ENCODE data around the gene PHACTR4. TPM values are rescaled to one million over a fixed set of nuclear protein-coding genes. Genes with fewer than 3 reads are reported as not detected.

Gene PHACTR4
- total RNA-seq, 2 donors from 2014 or later, result 38.9 to 45.0 TPM

DNA sequence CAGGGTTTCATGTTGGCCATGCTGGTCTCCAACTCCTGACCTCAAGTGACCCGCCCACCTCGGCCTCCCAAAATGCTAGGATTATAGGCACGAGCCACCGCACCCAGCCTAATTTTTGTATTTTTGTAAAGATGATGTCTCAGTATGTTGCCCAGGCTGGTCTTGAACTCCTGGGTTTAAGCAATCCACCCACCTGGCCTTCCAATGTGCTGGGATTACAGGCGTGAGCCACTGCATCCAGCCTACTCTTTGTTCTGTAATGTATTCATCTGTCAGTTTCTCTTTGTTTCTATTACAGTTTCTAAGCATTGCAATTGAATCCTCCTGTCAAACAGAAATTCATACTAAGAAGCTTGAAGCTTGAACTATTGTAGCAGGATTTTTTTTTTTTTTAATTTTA lies 81.5 kb downstream of the PHACTR4 start:
- H3K4me1 ChIP-seq (replicated peaks), result no peaks in the 10 kb centered on the region
- intact Hi-C loops (cut with DNase I), result no loop called here
- H3K36me3 ChIP-seq, result no peaks in the 10 kb centered on the region
- WGBS, result 98% methylated on average over 5 of the region's 5 CpGs
- no peak overlapping the region for H3K4me3 ChIP-seq
- no peaks in the 10 kb centered on the region for H3K27me3 ChIP-seq (replicated peaks; ENCODE audit: insufficient read depth)
- no peak for TF ChIP-seq POLR2AphosphoS5 (IDR thresholded peaks at IDR 0.05)
- TF ChIP-seq POLR2A (IDR thresholded peaks at IDR 0.05), result no peak
- TF ChIP-seq, protein P1, sequence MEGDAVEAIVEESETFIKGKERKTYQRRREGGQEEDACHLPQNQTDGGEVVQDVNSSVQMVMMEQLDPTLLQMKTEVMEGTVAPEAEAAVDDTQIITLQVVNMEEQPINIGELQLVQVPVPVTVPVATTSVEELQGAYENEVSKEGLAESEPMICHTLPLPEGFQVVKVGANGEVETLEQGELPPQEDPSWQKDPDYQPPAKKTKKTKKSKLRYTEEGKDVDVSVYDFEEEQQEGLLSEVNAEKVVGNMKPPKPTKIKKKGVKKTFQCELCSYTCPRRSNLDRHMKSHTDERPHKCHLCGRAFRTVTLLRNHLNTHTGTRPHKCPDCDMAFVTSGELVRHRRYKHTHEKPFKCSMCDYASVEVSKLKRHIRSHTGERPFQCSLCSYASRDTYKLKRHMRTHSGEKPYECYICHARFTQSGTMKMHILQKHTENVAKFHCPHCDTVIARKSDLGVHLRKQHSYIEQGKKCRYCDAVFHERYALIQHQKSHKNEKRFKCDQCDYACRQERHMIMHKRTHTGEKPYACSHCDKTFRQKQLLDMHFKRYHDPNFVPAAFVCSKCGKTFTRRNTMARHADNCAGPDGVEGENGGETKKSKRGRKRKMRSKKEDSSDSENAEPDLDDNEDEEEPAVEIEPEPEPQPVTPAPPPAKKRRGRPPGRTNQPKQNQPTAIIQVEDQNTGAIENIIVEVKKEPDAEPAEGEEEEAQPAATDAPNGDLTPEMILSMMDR (IDR thresholded peaks at IDR 0.05), result no peak
- H3K27ac ChIP-seq, result no peak overlapping the region
- H3K9me3 ChIP-seq, result no peaks in the 10 kb centered on the region
- no peak for DNase-seq (ENCODE audit: low spot score)

DNA sequence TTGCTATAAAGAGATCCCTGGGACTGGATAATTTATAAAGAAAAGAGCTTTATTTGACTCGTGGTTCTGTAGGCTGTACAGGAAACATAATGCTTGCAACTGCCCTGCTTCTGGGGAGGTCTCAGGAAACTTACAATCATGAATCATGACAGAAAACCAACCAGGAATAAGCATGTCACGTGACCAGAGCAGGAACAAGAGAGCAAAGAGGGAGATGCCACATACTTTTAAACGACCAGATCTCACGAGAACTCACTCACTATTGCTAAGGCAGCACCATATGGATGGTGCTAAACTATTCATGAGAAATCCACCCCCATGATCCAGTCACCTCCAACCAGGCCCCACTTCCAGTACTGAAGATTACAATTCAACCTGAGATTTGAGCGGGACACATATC lies 86.5 kb downstream of the PHACTR4 start:
- Histone ChIP-seq H3K9me3 (no peaks in the 10 kb centered on the region), H3K4me1 (replicated peaks) (no peaks in the 10 kb centered on the region), H3K36me3 (no peaks in the 10 kb centered on the region), H3K27ac (no peak overlapping the region), H3K27me3 (replicated peaks; ENCODE audit: insufficient read depth) (no peaks in the 10 kb centered on the region), H3K4me3 (no peak overlapping the region)
- WGBS, result 70% methylated on average over 5 of the region's 5 CpGs
- DNase-seq (ENCODE audit: low spot score), result no peak
- intact Hi-C loops (cut with DNase I), result no loop called here
- TF ChIP-seq, protein P1 (IDR thresholded peaks at IDR 0.05), result no peak
- TF ChIP-seq POLR2AphosphoS5 (IDR thresholded peaks at IDR 0.05) (no peak), POLR2A (IDR thresholded peaks at IDR 0.05) (no peak)

DNA sequence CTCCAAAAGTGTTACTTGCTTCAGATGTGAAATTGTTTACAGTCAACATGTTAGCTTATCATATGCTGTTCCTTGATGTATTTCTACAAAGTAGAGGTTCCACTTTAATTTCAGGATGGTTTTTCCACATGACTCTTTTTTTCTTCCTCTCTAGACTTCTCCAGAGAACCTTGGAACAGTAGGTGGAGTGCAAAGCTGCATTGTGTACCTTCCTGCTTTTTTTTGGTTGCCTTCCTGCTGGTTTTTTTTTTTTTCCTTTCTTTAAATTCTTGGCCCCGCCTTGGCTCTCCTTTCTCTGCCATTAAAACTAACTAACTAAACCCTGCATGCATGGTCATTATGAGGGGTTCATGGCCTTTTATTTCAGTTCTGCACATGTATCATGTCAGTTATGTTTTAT lies 88.1 kb downstream of the PHACTR4 start:
- Histone ChIP-seq H3K27ac (no peak overlapping the region), H3K9me3 (no peaks in the 10 kb centered on the region), H3K36me3 (no peaks in the 10 kb centered on the region), H3K4me1 (replicated peaks) (no peaks in the 10 kb centered on the region), H3K27me3 (replicated peaks; ENCODE audit: insufficient read depth) (no peaks in the 10 kb centered on the region), H3K4me3 (no peak overlapping the region)
- 74% methylated on average over 1 of the region's 1 CpG for WGBS
- intact Hi-C loops (cut with DNase I), result no loop called here
- DNase-seq (ENCODE audit: low spot score), result no peak
- TF ChIP-seq POLR2A (IDR thresholded peaks at IDR 0.05), result no peak

DNA sequence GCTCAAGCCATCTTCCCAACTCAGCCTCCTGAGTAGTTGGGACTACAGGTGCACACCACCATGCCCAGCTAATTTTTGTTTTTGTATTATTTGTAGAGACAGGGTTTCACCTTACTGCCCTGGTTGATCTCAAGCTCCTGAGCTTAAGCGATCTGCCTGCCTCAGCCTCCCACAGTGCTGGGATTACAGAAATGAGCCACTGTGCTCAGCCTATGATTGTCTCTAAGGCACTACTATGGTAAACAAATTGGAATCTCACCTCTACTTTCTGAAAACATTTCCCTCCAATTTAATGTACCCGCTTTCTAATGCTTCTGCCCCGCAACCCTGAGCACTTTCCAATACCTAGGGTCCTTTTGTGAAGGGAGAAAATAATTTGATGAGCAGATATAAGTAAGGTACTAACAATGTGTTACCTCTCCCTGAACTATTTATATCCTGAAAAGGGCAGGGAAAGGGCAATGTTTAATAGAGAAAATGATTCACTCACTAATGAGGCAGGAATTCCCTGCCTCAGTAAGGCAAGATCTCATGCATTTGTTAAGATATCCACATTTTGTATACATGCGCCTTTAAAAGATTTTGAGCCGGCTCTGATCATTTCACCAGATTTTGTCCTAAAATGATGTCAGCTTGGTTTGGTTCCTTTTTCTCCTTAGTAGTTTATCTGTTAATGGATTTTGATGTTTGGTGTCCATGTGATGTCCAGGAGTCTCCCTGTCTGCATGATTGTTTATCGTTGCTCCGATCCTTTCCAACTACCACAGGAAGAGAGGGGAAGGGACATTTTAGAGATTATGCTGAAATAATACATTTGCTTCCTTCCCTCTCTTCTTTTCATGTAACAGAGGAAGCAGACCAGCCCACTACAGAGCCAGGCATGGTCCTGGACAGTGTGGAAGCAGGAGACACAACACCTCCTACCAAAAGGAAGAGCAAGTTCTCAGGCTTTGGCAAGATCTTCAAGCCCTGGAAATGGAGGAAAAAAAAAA lies 89.0 kb downstream of the PHACTR4 start:
- no peaks in the 10 kb centered on the region for H3K27me3 ChIP-seq (replicated peaks; ENCODE audit: insufficient read depth)
- intact Hi-C loops (cut with DNase I), result no loop called here
- WGBS, result 80% methylated on average over 7 of the region's 7 CpGs
- no peak overlapping the region for H3K4me3 ChIP-seq
- TF ChIP-seq POLR2AphosphoS5 (IDR thresholded peaks at IDR 0.05) (no peak), POLR2A (IDR thresholded peaks at IDR 0.05) (no peak)
- TF ChIP-seq, protein P1 (IDR thresholded peaks at IDR 0.05), result no peak
- DNase-seq (ENCODE audit: low spot score), result no peak
- no peaks in the 10 kb centered on the region for H3K4me1 ChIP-seq (replicated peaks)
- no peaks in the 10 kb centered on the region for H3K9me3 ChIP-seq
- no peak overlapping the region for H3K27ac ChIP-seq
- peaks cover 0 to 2% of the 10 kb centered on the region in 2 donors for H3K36me3 ChIP-seq

DNA sequence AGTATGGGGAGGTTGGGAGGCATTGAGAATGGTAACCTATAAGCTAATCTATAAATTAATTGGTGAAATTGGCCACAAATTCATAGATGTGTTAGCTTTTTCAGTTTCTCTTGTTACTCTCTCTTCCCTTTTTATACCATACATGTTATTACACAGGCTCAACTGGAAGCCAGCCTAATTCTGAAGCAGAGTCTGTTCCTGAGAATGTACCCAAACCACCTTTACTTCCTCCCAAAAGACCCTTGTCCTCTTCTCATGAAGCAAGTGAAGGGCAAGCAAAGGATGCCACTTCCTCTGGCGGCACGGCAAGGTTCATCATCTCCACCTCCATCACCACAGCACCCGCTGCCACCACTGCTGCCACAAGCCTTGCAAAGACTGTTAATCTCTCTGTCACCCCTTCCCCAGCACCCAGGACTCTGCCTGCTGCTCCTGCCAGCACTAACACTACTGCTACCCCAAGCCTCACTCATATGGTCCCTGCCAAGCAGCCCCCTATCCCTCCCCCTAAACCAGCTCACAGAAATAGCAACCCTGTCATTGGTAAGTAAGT lies 96.8 kb downstream of the PHACTR4 start:
- H3K9me3 ChIP-seq, result no peaks in the 10 kb centered on the region
- no peak for DNase-seq (ENCODE audit: low spot score)
- no peaks in the 10 kb centered on the region for H3K4me1 ChIP-seq (replicated peaks)
- WGBS, result 98% methylated on average over 3 of the region's 3 CpGs
- TF ChIP-seq, protein P1 (IDR thresholded peaks at IDR 0.05), result no peak
- H3K27me3 ChIP-seq (replicated peaks; ENCODE audit: insufficient read depth), result no peaks in the 10 kb centered on the region
- intact Hi-C loops (cut with DNase I), result no loop called here
- H3K4me3 ChIP-seq, result no peak overlapping the region
- H3K36me3 ChIP-seq, result peaks cover 9 to 12% of the 10 kb centered on the region in 2 donors
- H3K27ac ChIP-seq, result no peak overlapping the region
